Mesangial cell (primary cell): ENCODE data around the gene GJC2. TPM values are rescaled to one million over a fixed set of nuclear protein-coding genes. Genes with fewer than 3 reads are reported as not detected.

Experiments
- total RNA-seq: library from RNA; depleted of rRNA; stranded (reverse); fragments of >200 nt; gene quantifications from 2 replicates; pipeline ENCODE4 v1.2.3, GENCODE V29; 2015

Gene GJC2
- 0.16 and 0.51 TPM in 2 replicates for total RNA-seq

GRCh38 chr1:228149406-228150119 lies at the start of gene GJC2:
TSS of gene GJC2 (plus strand) at chr1:228149930. CDS start at chr1:228157759, 7,829 bp downstream.

GRCh38 chr1:228102791-228103620 lies 46.7 kb upstream of the GJC2 start, which contains the start of gene C1orf35:
TSS of gene C1orf35 (minus strand) at chr1:228103325. CDS start at chr1:228103227, 98 bp downstream.

GRCh38 chr1:228109073-228109961 lies 40.4 kb upstream of the GJC2 start, which contains the start of gene MRPL55:
TSS of gene MRPL55 (minus strand) at chr1:228109299. CDS start at chr1:228108260, 1,039 bp downstream.

GRCh38 chr1:228139931-228140723 lies 9.6 kb upstream of the GJC2 start, which contains the start of gene GUK1:
TSS of gene GUK1 (plus strand) at chr1:228140279. CDS start at chr1:228140303, 24 bp downstream.

GRCh38 chr1:228165372-228166169 lies 15.8 kb downstream of the GJC2 start, which contains the start of gene IBA57:
TSS of gene IBA57 (plus strand) at chr1:228165804. CDS start at chr1:228165817, 13 bp downstream.

GRCh38 chr1:228207851-228208821 lies 58.4 kb downstream of the GJC2 start, which contains the start of gene OBSCN:
TSS of gene OBSCN (plus strand) at chr1:228208044. CDS start at chr1:228211784, 3,740 bp downstream.

Other genes with a start within 250 kb of the GJC2 start
- 0.65 and 4.3 TPM in 2 replicates for gene WNT9A, start 202.0 kb upstream of the GJC2 start, total RNA-seq
- not detected in 2 replicates for gene WNT3A, start 142.9 kb upstream of the GJC2 start, total RNA-seq
- gene ARF1, start 67.2 kb upstream of the GJC2 start, total RNA-seq = 486 and 543 TPM in 2 replicates
- 10.4 and 13.2 TPM in 2 replicates for gene C1orf35, start 46.6 kb upstream of the GJC2 start, total RNA-seq
- 98.6 and 142 TPM in 2 replicates for gene MRPL55, start 40.6 kb upstream of the GJC2 start, total RNA-seq
- gene GUK1, start 9.7 kb upstream of the GJC2 start, total RNA-seq = 291 and 331 TPM in 2 replicates
- 2.4 and 3.0 TPM in 2 replicates for gene IBA57, start 15.9 kb downstream of the GJC2 start, total RNA-seq
- gene OBSCN, start 58.1 kb downstream of the GJC2 start, total RNA-seq = 3.7 and 17.7 TPM in 2 replicates